OCI-LY3 (cell line): ENCODE data around the gene PHLDB2.

Experiments used
- H2AFZ ChIP-seq: fragments of 200-600, 300-600 bp; shearing (Covaris generic); 2 replicates; pipeline ENCODE4 v1.6.0; 2014; ENCODE audit warnings: antibody characterized with exemption, low read depth, low read length
- H3K27ac ChIP-seq: fragments of 200-600, 300-600 bp; sonication (generic); 2 replicates; pipeline ENCODE4 v1.5.1; 2014; ENCODE audit warnings: mild to moderate bottlenecking, low read length, moderate library complexity, mixed read lengths
- H3K27me3 ChIP-seq: fragments of 200-600, 300-600 bp; sonication (generic); 2 replicates; pipeline ENCODE4 v1.6.1; 2014; ENCODE audit warnings: low read depth, low read length, mixed read lengths
- H3K36me3 ChIP-seq: fragments of 200-600, 300-600 bp; sonication (generic); replicated peaks from 2 replicates; pipeline ENCODE3; 2014; ENCODE audit warnings: low read depth, low read length, mixed read lengths
- H3K4me1 ChIP-seq: fragments of 300-600, 200-600 bp; sonication (generic); 2 replicates; pipeline ENCODE4 v1.6.1; 2014; ENCODE audit warnings: low read length, mixed read lengths
- H3K4me2 ChIP-seq: fragments of 200-600, 300-600 bp; sonication (generic); 2 replicates; pipeline ENCODE4 v1.6.1; 2014; ENCODE audit warnings: low read length, mixed read lengths
- H3K4me3 ChIP-seq: fragments of 300-600, 200-600 bp; sonication (generic); 2 replicates; pipeline ENCODE4 v1.5.1; 2014; ENCODE audit warnings: antibody characterized with exemption, mild to moderate bottlenecking, low read length, moderate library complexity
- H3K79me2 ChIP-seq: fragments of 300-600, 200-600 bp; shearing (Covaris generic); 2 replicates; pipeline ENCODE4 v1.6.1; 2014; ENCODE audit warnings: mild to moderate bottlenecking, low read length, mixed read lengths
- H3K9ac ChIP-seq: fragments of 300-600, 200-600 bp; shearing (Covaris generic); 2 replicates; pipeline ENCODE4 v1.6.0; 2014; ENCODE audit warnings: mild to moderate bottlenecking, low read length, moderate library complexity
- H3K9me3 ChIP-seq: fragments of 200-600, 300-600 bp; shearing (Covaris generic); 2 replicates; pipeline ENCODE4 v1.6.1; 2014; ENCODE audit warnings: low read length, mixed read lengths; ENCODE audit not compliant: insufficient read depth
- H4K20me1 ChIP-seq: fragments of 200-600, 300-600 bp; sonication (generic); 2 replicates; pipeline ENCODE4 v1.6.1; 2016; ENCODE audit warnings: low read length, mixed read lengths; ENCODE audit not compliant: insufficient read depth
- EZH2phosphoT487 ChIP-seq: fragments of 200-600 bp; shearing (Covaris generic); IDR thresholded peaks from 2 replicates; pipeline ENCODE4 v1.6.1; 2018; ENCODE audit warnings: antibody characterized with exemption, mixed run types, low read depth
- TF ChIP-seq, protein P1 (sequence below): fragments of 200-600, 300-600 bp; sonication (generic); IDR thresholded peaks from 2 replicates; pipeline ENCODE4 v1.5.1; 2014; ENCODE audit warnings: antibody characterized with exemption, low read length, low read depth

The PHLDB2 gene

GRCh38 chr3:111895071-111895470, 36.0 kb downstream of the PHLDB2 start:
- TF ChIP-seq, protein P1, sequence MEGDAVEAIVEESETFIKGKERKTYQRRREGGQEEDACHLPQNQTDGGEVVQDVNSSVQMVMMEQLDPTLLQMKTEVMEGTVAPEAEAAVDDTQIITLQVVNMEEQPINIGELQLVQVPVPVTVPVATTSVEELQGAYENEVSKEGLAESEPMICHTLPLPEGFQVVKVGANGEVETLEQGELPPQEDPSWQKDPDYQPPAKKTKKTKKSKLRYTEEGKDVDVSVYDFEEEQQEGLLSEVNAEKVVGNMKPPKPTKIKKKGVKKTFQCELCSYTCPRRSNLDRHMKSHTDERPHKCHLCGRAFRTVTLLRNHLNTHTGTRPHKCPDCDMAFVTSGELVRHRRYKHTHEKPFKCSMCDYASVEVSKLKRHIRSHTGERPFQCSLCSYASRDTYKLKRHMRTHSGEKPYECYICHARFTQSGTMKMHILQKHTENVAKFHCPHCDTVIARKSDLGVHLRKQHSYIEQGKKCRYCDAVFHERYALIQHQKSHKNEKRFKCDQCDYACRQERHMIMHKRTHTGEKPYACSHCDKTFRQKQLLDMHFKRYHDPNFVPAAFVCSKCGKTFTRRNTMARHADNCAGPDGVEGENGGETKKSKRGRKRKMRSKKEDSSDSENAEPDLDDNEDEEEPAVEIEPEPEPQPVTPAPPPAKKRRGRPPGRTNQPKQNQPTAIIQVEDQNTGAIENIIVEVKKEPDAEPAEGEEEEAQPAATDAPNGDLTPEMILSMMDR, result peak; percentile 56
- no peak for TF ChIP-seq EZH2phosphoT487
- H3K27ac ChIP-seq, result no peak overlapping the region
- no peak overlapping the region for H2AFZ ChIP-seq
- H3K36me3 ChIP-seq, result no peaks in the 10 kb centered on the region
- H3K4me1 ChIP-seq, result no peaks in the 10 kb centered on the region
- no peaks in the 10 kb centered on the region for H4K20me1 ChIP-seq
- no peak overlapping the region for H3K9ac ChIP-seq
- no peaks in the 10 kb centered on the region for H3K9me3 ChIP-seq
- no peak overlapping the region for H3K4me3 ChIP-seq
- H3K4me2 ChIP-seq, result no peak overlapping the region
- no peaks in the 10 kb centered on the region for H3K79me2 ChIP-seq
- H3K27me3 ChIP-seq, result no peaks in the 10 kb centered on the region

- Histone ChIP-seq H3K4me3 (no peak overlapping the region), H3K36me3 (no peaks in the 10 kb centered on the region), H4K20me1 (no peaks in the 10 kb centered on the region), H3K4me1 (peaks cover 5% of the 10 kb centered on the region; the same call in 1 of the 2 replicates), H3K27ac (no peak overlapping the region), H2AFZ (no peak overlapping the region), H3K27me3 (no peaks in the 10 kb centered on the region), H3K79me2 (no peaks in the 10 kb centered on the region), H3K9me3 (no peaks in the 10 kb centered on the region), H3K4me2 (no peak overlapping the region), H3K9ac (no peak overlapping the region)
- no peak for TF ChIP-seq EZH2phosphoT487
- TF ChIP-seq, protein P1, result no peak
These were observed 40.9 kb downstream of the PHLDB2 start for GRCh38 chr3:111899966-111900365.

DNA sequence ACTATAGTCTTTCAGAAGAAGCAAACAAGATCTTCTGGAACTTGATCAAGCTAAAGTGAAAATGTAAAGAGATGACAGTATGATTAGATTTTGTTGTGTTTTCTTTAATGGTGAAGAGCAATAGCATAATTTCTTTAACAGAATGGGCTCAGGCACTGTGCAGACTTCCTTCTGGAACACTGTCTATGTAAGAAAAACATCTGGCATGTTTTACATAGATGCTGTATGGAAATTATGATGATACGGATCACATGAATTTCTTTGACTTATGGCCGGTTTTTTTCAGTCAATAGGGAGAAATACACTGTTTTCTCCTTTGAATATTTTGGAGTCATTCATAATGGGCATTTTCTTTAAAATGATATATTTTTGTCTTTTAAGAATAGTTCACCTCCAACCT, 42.6 kb downstream of the PHLDB2 start:
- Histone ChIP-seq H3K27ac (no peak overlapping the region), H2AFZ (no peak overlapping the region), H3K36me3 (no peaks in the 10 kb centered on the region), H3K4me3 (no peak overlapping the region), H3K79me2 (no peaks in the 10 kb centered on the region), H3K4me1 (peaks cover 5% of the 10 kb centered on the region; the same call in 1 of the 2 replicates), H3K9ac (no peak overlapping the region), H3K4me2 (no peak overlapping the region), H3K27me3 (no peaks in the 10 kb centered on the region), H3K9me3 (no peaks in the 10 kb centered on the region), H4K20me1 (no peaks in the 10 kb centered on the region)
- no peak for TF ChIP-seq EZH2phosphoT487
- TF ChIP-seq, protein P1, result no peak

- no peaks in the 10 kb centered on the region for H3K9me3 ChIP-seq
- H3K4me2 ChIP-seq, result no peak overlapping the region
- H3K4me3 ChIP-seq, result no peak overlapping the region
- H3K4me1 ChIP-seq, result peaks cover 5% of the 10 kb centered on the region; the same call in 1 of the 2 replicates
- no peak overlapping the region for H3K27ac ChIP-seq
- H4K20me1 ChIP-seq, result no peaks in the 10 kb centered on the region
- no peaks in the 10 kb centered on the region for H3K79me2 ChIP-seq
- H3K27me3 ChIP-seq, result no peaks in the 10 kb centered on the region
- no peak overlapping the region for H2AFZ ChIP-seq
- H3K9ac ChIP-seq, result no peak overlapping the region
- no peak for TF ChIP-seq EZH2phosphoT487
- TF ChIP-seq, protein P1, result no peak
- no peaks in the 10 kb centered on the region for H3K36me3 ChIP-seq
These were observed 43.5 kb downstream of the PHLDB2 start for GRCh38 chr3:111902534-111902933.
